ENCODE measurements around the gene C1S.

DNA sequence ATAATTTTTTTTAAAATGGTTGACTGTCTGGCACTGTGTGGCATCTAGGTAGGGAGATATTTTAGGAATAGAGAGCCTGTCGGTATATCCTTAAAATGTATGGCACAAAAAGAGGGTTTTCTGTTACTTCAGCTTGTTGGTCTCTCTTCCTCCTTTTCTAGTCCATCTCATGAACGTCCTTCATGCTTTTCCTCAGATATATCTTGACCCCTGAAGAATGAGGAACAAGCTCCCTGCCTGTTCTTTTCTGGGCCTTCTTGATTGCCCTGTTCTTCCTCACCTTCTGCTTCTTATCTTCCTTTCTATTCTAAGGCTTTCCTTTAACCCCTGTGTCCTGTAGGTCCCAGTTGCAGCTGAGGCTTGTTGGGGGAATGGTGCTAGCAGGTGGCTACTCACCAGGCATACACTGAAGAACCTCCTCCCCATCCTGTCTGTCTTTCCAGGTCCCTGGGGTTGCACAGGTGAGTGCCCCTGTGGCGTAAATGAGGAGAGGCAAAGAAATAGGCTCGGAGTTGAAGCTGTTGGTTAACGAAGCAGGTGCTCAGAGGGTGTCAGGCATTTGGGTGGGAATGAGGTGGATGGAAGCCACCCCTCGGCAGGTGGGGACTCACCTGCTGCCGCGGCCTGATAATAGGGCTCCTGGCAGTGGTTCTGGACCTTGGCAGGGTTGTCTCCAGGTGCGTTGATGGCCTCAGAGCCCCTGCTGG, 38.9 kb downstream of the C1S start:
- TF ChIP-seq, protein P1, sequence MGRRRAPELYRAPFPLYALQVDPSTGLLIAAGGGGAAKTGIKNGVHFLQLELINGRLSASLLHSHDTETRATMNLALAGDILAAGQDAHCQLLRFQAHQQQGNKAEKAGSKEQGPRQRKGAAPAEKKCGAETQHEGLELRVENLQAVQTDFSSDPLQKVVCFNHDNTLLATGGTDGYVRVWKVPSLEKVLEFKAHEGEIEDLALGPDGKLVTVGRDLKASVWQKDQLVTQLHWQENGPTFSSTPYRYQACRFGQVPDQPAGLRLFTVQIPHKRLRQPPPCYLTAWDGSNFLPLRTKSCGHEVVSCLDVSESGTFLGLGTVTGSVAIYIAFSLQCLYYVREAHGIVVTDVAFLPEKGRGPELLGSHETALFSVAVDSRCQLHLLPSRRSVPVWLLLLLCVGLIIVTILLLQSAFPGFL (CRISPR knock-in tag; IDR thresholded peaks at IDR 0.05) = no peak
- no peak for TF ChIP-seq GTF2F1 (IDR thresholded peaks at IDR 0.05; ENCODE audit: low read depth, low read length)
- TF ChIP-seq, protein P2, sequence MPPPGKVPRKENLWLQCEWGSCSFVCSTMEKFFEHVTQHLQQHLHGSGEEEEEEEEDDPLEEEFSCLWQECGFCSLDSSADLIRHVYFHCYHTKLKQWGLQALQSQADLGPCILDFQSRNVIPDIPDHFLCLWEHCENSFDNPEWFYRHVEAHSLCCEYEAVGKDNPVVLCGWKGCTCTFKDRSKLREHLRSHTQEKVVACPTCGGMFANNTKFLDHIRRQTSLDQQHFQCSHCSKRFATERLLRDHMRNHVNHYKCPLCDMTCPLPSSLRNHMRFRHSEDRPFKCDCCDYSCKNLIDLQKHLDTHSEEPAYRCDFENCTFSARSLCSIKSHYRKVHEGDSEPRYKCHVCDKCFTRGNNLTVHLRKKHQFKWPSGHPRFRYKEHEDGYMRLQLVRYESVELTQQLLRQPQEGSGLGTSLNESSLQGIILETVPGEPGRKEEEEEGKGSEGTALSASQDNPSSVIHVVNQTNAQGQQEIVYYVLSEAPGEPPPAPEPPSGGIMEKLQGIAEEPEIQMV (tag; conservative IDR thresholded peaks at IDR 0.05; ENCODE audit: low read depth) = no peak
- no peak for TF ChIP-seq SMARCC2 (IDR thresholded peaks at IDR 0.05; ENCODE audit: low read depth)
- TF ChIP-seq, protein P3, sequence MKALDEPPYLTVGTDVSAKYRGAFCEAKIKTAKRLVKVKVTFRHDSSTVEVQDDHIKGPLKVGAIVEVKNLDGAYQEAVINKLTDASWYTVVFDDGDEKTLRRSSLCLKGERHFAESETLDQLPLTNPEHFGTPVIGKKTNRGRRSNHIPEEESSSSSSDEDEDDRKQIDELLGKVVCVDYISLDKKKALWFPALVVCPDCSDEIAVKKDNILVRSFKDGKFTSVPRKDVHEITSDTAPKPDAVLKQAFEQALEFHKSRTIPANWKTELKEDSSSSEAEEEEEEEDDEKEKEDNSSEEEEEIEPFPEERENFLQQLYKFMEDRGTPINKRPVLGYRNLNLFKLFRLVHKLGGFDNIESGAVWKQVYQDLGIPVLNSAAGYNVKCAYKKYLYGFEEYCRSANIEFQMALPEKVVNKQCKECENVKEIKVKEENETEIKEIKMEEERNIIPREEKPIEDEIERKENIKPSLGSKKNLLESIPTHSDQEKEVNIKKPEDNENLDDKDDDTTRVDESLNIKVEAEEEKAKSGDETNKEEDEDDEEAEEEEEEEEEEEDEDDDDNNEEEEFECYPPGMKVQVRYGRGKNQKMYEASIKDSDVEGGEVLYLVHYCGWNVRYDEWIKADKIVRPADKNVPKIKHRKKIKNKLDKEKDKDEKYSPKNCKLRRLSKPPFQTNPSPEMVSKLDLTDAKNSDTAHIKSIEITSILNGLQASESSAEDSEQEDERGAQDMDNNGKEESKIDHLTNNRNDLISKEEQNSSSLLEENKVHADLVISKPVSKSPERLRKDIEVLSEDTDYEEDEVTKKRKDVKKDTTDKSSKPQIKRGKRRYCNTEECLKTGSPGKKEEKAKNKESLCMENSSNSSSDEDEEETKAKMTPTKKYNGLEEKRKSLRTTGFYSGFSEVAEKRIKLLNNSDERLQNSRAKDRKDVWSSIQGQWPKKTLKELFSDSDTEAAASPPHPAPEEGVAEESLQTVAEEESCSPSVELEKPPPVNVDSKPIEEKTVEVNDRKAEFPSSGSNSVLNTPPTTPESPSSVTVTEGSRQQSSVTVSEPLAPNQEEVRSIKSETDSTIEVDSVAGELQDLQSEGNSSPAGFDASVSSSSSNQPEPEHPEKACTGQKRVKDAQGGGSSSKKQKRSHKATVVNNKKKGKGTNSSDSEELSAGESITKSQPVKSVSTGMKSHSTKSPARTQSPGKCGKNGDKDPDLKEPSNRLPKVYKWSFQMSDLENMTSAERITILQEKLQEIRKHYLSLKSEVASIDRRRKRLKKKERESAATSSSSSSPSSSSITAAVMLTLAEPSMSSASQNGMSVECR (CRISPR knock-in tag; IDR thresholded peaks at IDR 0.05) = no peak
- no peak for TF ChIP-seq EP400 (IDR thresholded peaks at IDR 0.05)
- TF ChIP-seq, protein P4, sequence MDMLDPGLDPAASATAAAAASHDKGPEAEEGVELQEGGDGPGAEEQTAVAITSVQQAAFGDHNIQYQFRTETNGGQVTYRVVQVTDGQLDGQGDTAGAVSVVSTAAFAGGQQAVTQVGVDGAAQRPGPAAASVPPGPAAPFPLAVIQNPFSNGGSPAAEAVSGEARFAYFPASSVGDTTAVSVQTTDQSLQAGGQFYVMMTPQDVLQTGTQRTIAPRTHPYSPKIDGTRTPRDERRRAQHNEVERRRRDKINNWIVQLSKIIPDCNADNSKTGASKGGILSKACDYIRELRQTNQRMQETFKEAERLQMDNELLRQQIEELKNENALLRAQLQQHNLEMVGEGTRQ (CRISPR knock-in tag; IDR thresholded peaks at IDR 0.05) = no peak
- no peak for TF ChIP-seq POLR2A (conservative IDR thresholded peaks at IDR 0.05)
- no peak for TF ChIP-seq RAD21 (CRISPR knock-in tag; conservative IDR thresholded peaks at IDR 0.05 in 1 of 2, IDR thresholded peaks at IDR 0.05 in 1 of 2)
- no peak for TF ChIP-seq TGIF2 (CRISPR knock-in tag; IDR thresholded peaks at IDR 0.05)

Data from K562 (cell line).